Measurements from ENCODE around the gene COPA. TPM values are rescaled to one million over a fixed set of nuclear protein-coding genes. Genes with fewer than 3 reads are reported as not detected.

COPA gene
- total and polyA plus RNA-seq, 12 donors = 48.2 to 122 (median 109) TPM

DNA sequence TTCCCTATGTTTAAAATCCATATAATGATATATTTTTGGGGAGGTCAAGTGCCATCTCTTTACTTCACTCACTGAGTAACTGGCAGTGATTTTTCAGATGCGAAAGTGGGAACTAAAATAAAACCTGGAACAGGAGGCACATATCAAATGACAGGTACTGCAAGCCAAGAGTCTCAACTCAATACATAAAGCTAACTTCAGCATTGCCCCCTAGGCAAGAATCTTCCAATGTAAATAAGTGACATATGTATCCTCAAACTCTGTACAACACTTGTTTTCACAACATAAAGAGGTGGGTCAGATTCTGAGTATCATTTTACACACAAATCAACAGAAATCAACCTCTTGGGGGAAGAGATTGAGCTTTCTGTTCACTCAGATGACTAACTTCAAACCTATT is 98.8 kb downstream of the COPA start:
- no peaks in the 10 kb centered on the region for H3K9me3 ChIP-seq
- intact Hi-C loops (cut with DNase I) = loop anchor here in 1 of 10 donors (10.0 kb wide), 1 partner anchor 49 kb away; the partner anchor contains the start of gene CASQ1
- DNase-seq (no peak), ATAC-seq (peak in 1 of 8 donors; percentile 36)
- H3K36me3 ChIP-seq = peaks cover 0 to 56% (median 14%) of the 10 kb centered on the region in 9 donors
- no peak overlapping the region for H3K4me3 ChIP-seq
- peaks cover 0 to 60% (median 49%) of the 10 kb centered on the region in 9 donors for H3K4me1 ChIP-seq
- no peaks in the 10 kb centered on the region for H3K27me3 ChIP-seq
- TF ChIP-seq, protein P1, sequence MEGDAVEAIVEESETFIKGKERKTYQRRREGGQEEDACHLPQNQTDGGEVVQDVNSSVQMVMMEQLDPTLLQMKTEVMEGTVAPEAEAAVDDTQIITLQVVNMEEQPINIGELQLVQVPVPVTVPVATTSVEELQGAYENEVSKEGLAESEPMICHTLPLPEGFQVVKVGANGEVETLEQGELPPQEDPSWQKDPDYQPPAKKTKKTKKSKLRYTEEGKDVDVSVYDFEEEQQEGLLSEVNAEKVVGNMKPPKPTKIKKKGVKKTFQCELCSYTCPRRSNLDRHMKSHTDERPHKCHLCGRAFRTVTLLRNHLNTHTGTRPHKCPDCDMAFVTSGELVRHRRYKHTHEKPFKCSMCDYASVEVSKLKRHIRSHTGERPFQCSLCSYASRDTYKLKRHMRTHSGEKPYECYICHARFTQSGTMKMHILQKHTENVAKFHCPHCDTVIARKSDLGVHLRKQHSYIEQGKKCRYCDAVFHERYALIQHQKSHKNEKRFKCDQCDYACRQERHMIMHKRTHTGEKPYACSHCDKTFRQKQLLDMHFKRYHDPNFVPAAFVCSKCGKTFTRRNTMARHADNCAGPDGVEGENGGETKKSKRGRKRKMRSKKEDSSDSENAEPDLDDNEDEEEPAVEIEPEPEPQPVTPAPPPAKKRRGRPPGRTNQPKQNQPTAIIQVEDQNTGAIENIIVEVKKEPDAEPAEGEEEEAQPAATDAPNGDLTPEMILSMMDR (IDR thresholded peaks at IDR 0.05) = no peak
- WGBS, 2 donors = 38 to 53% methylated on average over 1 of the region's 1 CpG
- peak overlapping the region in 8 of 10 donors; percentile 12 to 61 (median 50) for H3K27ac ChIP-seq

DNA sequence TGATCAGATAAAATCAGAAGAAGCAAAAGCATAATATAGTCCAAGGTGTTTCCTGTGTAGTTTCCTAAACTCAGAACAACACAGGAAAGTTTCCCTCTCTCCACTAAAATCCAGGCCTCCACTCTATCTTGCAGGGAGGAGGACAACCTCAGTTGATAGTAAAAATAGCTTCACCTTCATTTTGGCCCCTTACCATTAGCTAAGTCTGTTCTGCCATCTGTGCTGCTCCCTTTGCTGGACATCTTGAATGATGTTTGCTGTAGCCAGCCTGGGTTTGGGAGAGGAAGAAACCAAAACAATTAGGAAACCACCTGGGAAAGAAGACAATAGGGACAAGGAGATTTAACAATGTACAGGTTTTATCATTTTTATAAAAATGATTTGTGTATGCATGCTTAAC is 99.3 kb downstream of the COPA start:
- Histone ChIP-seq H3K4me1 (peaks cover 0 to 60% (median 49%) of the 10 kb centered on the region in 9 donors), H3K36me3 (peaks cover 0 to 60% (median 19%) of the 10 kb centered on the region in 9 donors), H3K4me3 (no peak overlapping the region), H3K27ac (peak overlapping the region in 8 of 10 donors; percentile 12 to 61 (median 50)), H3K27me3 (no peaks in the 10 kb centered on the region), H3K9me3 (no peaks in the 10 kb centered on the region)
- ATAC-seq (peak in 2 of 8 donors; percentile 45), DNase-seq (no peak)
- TF ChIP-seq, protein P1 (IDR thresholded peaks at IDR 0.05) = no peak
- intact Hi-C loops (cut with DNase I) = loop anchor here in 1 of 10 donors (10.0 kb wide), 1 partner anchor 49 kb away; the partner anchor contains the start of gene CASQ1

DNA sequence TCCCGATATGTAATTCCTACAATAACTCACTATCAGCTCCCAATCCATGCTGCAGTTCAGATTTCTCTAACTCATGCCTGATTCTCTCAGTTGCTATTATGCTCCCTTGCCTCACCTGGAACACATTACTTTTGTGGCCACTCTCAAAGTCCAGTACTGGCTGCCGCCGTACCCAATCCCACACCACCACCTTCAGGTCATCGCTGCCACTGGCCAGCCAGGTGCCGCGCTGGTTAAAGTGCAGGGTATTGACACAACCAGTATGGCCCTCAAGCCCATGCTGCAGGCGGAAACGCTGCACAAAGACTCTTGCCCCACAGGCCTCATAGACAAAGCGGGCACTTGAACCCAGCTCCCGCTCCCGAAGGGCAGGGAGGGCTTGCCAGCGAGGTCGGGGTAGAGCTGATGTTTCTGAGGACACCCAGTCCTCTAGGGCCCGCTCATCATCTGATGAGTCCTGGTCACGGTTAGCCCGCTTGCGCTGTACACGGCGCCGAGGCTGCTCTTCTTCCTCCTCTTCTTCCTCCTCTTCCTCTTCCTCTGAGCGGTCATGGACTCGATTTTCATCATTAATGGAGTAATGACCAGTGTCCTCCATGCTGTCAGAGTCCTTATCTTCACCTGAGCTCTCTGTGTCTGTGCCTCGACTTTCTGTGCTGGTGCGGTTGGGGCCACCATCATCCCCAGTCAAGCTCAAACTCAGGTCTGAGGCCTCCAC is 103.3 kb downstream of the COPA start:
- peaks cover 0 to 96% (median 50%) of the 10 kb centered on the region in 9 donors for H3K36me3 ChIP-seq
- H3K4me1 ChIP-seq = peaks cover 0 to 41% (median 23%) of the 10 kb centered on the region in 9 donors
- no peaks in the 10 kb centered on the region for H3K27me3 ChIP-seq
- 94 to 97% methylated on average over 24 of the region's 24 CpGs for WGBS, 2 donors
- ATAC-seq (peak in 1 of 8 donors; percentile 29), DNase-seq (no peak)
- no peak overlapping the region for H3K4me3 ChIP-seq
- intact Hi-C loops (cut with DNase I) = loop anchor here in 2 of 10 donors (5.0 to 10.0 kb wide), 2 partner anchors 45 to 67 kb away; partner anchors contain the start of gene CASQ1 (in 1 of the 2)
- no peak overlapping the region for H3K27ac ChIP-seq
- TF ChIP-seq, protein P1 (IDR thresholded peaks at IDR 0.05) = no peak
- H3K9me3 ChIP-seq = no peaks in the 10 kb centered on the region

Other genes starting within 250 kb of the COPA start
- gene IGSF8, start 244.6 kb downstream of the COPA start, total RNA-seq = 10 to 100 TPM; 17.0 to 42.2 (median 20.6) TPM
- gene IGSF8, start 244.6 kb downstream of the COPA start, polyA plus RNA-seq = 10 to 100 TPM; 13.4 to 27.1 TPM
- gene ATP1A2, start 227.5 kb downstream of the COPA start, total RNA-seq = 100 to 1,000 TPM; 108 to 342 (median 207) TPM
- 10 to 100 TPM; 14.2 to 83.8 TPM for gene ATP1A2, start 227.5 kb downstream of the COPA start, polyA plus RNA-seq
- 1 to 10 TPM in 1 of 10 donors, under 1 TPM in 4, not detected in 5; 0.14 to 1.5 (median 0.50) TPM for gene ATP1A4, start 191.6 kb downstream of the COPA start, total RNA-seq
- under 1 TPM; 0.04 to 0.29 TPM for gene ATP1A4, start 191.6 kb downstream of the COPA start, polyA plus RNA-seq
- 10 to 100 TPM; 17.5 to 68.9 (median 45.4) TPM for gene CASQ1, start 152.7 kb downstream of the COPA start, total RNA-seq
- 10 to 100 TPM; 27.4 to 39.3 TPM for gene CASQ1, start 152.7 kb downstream of the COPA start, polyA plus RNA-seq
- gene PEA15, start 137.9 kb downstream of the COPA start, total RNA-seq = 100 to 1,000 TPM; 213 to 451 (median 271) TPM
- gene PEA15, start 137.9 kb downstream of the COPA start, polyA plus RNA-seq = 100 to 1,000 TPM; 244 to 536 TPM
- 100 to 1,000 TPM; 122 to 171 (median 154) TPM for gene DCAF8, start 80.7 kb downstream of the COPA start, total RNA-seq
- gene DCAF8, start 80.7 kb downstream of the COPA start, polyA plus RNA-seq = 100 to 1,000 TPM in 1 of 2 donors, 10 to 100 TPM in 1; 47.1 to 101 TPM
- gene PEX19, start 58.1 kb downstream of the COPA start, total RNA-seq = 100 to 1,000 TPM in 1 of 10 donors, 10 to 100 TPM in 9; 72.9 to 100 (median 94.1) TPM
- gene PEX19, start 58.1 kb downstream of the COPA start, polyA plus RNA-seq = 10 to 100 TPM; 11.9 to 25.2 TPM
- gene NCSTN, start 133 bp upstream of the COPA start, total RNA-seq = 10 to 100 TPM; 59.5 to 87.9 (median 71.2) TPM
- gene NCSTN, start 133 bp upstream of the COPA start, polyA plus RNA-seq = 10 to 100 TPM; 40.2 to 44.2 TPM
- under 1 TPM in 2 of 10 donors, not detected in 8; 0.09 to 0.12 TPM for gene NHLH1, start 23.8 kb upstream of the COPA start, total RNA-seq
- under 1 TPM in 1 of 2 donors, not detected in 1; 0.06 TPM for gene NHLH1, start 23.8 kb upstream of the COPA start, polyA plus RNA-seq
- 1 to 10 TPM; 1.2 to 4.1 (median 2.1) TPM for gene VANGL2, start 57.3 kb upstream of the COPA start, total RNA-seq
- gene VANGL2, start 57.3 kb upstream of the COPA start, polyA plus RNA-seq = 1 to 10 TPM in 1 of 2 donors, under 1 TPM in 1; 0.68 to 1.9 TPM
- 1 to 10 TPM in 1 of 10 donors, under 1 TPM in 6, not detected in 3; 0.10 to 2.7 (median 0.33) TPM for gene SLAMF6, start 180.0 kb upstream of the COPA start, total RNA-seq
- under 1 TPM; 0.20 to 0.66 TPM for gene SLAMF6, start 180.0 kb upstream of the COPA start, polyA plus RNA-seq
- 10 to 100 TPM in 1 of 10 donors, 1 to 10 TPM in 8, under 1 TPM in 1; 0.76 to 11.8 (median 2.1) TPM for gene CD84, start 236.2 kb upstream of the COPA start, total RNA-seq
- gene CD84, start 236.2 kb upstream of the COPA start, polyA plus RNA-seq = under 1 TPM; 0.25 to 0.73 TPM

Measured in heart right ventricle (tissue), 16 donors.